ENCODE results near the gene CALM3. TPM values are rescaled to one million over a fixed set of nuclear protein-coding genes. Genes with fewer than 3 reads are reported as not detected.

The CALM3 gene
- polyA plus RNA-seq, 1 of the 3 experiments (the other 2 are of a cell fraction): 495 TPM

GRCh38 chr19:46609511-46610412 is 8.6 kb downstream of the CALM3 start:
- no peaks in the 10 kb centered on the region for H3K9me3 ChIP-seq
- peak overlapping the region in 1 of 2 experiments; percentile 15; a peak in 1 of 4 replicates for H3K4me3 ChIP-seq (ENCODE audit: low read depth in 2 of 2, low read length in 1 of 2)
- H3F3A ChIP-seq (replicated peaks; ENCODE audit: insufficient read depth): peaks cover 4% of the 10 kb centered on the region
- H2AFZ ChIP-seq (ENCODE audit: low read depth): no peak overlapping the region
- H3K9ac ChIP-seq: no peak overlapping the region
- peaks cover 21% of the 10 kb centered on the region for H3K79me2 ChIP-seq (ENCODE audit: insufficient read depth)
- ChIA-PET CTCF (interaction anchor here (2.0 to 23.7 kb wide), 3 partner anchors 7 to 119 kb away, joined by 6 to 471 read pairs (median 9); partner anchors contain the start of gene DACT3), POLR2A (interaction anchor here (1.0 to 2.7 kb wide), 2 partner anchors 11 to 21 kb away, joined by 6 to 8 read pairs; no protein-coding TSS in a partner anchor)
- H3K9me2 ChIP-seq: no peaks in the 10 kb centered on the region
- TF ChIP-seq GATA2 (CRISPR knock-in tag; IDR thresholded peaks at IDR 0.05) (no peak), NRF1 (IDR thresholded peaks at IDR 0.05; ENCODE audit: low read depth, low read length) (no peak), RFX5 (IDR thresholded peaks at IDR 0.05; ENCODE audit: low read length) (no peak), RXRA (IDR thresholded peaks at IDR 0.05; ENCODE audit: borderline replicate concordance, low read depth) (no peak), RCOR1 (IDR thresholded peaks at IDR 0.05; ENCODE audit: low read length) (no peak), YY1 (IDR thresholded peaks at IDR 0.05; ENCODE audit: low read depth) (no peak), EP300 (IDR thresholded peaks at IDR 0.05; ENCODE audit: borderline replicate concordance in 1 of 2, low read depth in 1 of 2, low read length in 1 of 2) (no peak), CTCF (IDR thresholded peaks at IDR 0.05) (no peak), TEAD4 (IDR thresholded peaks at IDR 0.05; ENCODE audit: borderline replicate concordance, insufficient read depth) (no peak), TCF12 (IDR thresholded peaks at IDR 0.05) (no peak), FOSL2 (IDR thresholded peaks at IDR 0.05; ENCODE audit: borderline replicate concordance, low read depth) (no peak), MEF2A (IDR thresholded peaks at IDR 0.05; ENCODE audit: borderline replicate concordance, low read depth) (no peak), CHD2 (IDR thresholded peaks at IDR 0.05; ENCODE audit: low read length, partially characterized antibody) (no peak), MAX (IDR thresholded peaks at IDR 0.05; ENCODE audit: low read depth) (no peak), ELF1 (IDR thresholded peaks at IDR 0.05) (no peak), FOXM1 (IDR thresholded peaks at IDR 0.05; ENCODE audit: low read depth) (no peak)
- peaks cover 0 to 28% of the 10 kb centered on the region in 2 experiments; a peak in 1 of 4 replicates for H3K4me1 ChIP-seq (ENCODE audit: control insufficient read depth in 1 of 2, insufficient read depth in 2 of 2, low read depth in 1 of 2, low read length in 1 of 2)
- peak overlapping the region in 1 of 2 experiments; percentile 48; a peak in 1 of 4 replicates for H3K27ac ChIP-seq (ENCODE audit: low read depth in 2 of 2, low read length in 1 of 2)
- no peaks in the 10 kb centered on the region for H3K27me3 ChIP-seq (ENCODE audit: insufficient read depth)
- peak; percentile 8 for DNase-seq
- no peak overlapping the region for H3K4me2 ChIP-seq
- H4K20me1 ChIP-seq (ENCODE audit: insufficient read depth): peaks cover 16% of the 10 kb centered on the region
- WGBS (ENCODE audit: low lambda C conversion rate): 90% methylated on average over 28 of the region's 30 CpGs
- peaks cover 19 to 53% of the 10 kb centered on the region in 2 experiments for H3K36me3 ChIP-seq (replicated peaks in 1 of 2; ENCODE audit: control insufficient read depth in 1 of 2, insufficient read depth in 2 of 2, low read length in 1 of 2)
